ENCODE measurements around the gene SLC1A5. TPM values are rescaled to one million over a fixed set of nuclear protein-coding genes. Genes with fewer than 3 reads are reported as not detected.
A peak's percentile ranks its signal among the peaks of the same experiment; 100 is the strongest.

Gene SLC1A5
- total and polyA plus RNA-seq, 2 donors (not counting 3 experiments of a cell fraction or from before 2014, with no cell fraction given): 114 TPM

GRCh38 chr19:46755077-46755852, 33.1 kb downstream of the SLC1A5 start:
- Histone ChIP-seq H3K9me1 (replicated peaks; ENCODE audit: control insufficient read depth, extremely low read depth, insufficient read depth, low read length) (no peaks in the 10 kb centered on the region), H3K79me2 (ENCODE audit: control insufficient read depth, insufficient read depth, low read length) (no peaks in the 10 kb centered on the region), H2AFZ (ENCODE audit: low read depth, low read length) (peak overlapping the region; percentile 37), H3K4me1 (ENCODE audit: control insufficient read depth, extremely low read depth, insufficient read depth, low read length) (peaks cover 27% of the 10 kb centered on the region), H3K4me3 (replicated peaks in 1 of 3; ENCODE audit: insufficient read depth in 1 of 3, low read depth in 1 of 3, low read length in 3 of 3) (no peak overlapping the region), H3K9ac (replicated peaks; ENCODE audit: extremely low read depth, insufficient read depth, low read length) (no peak overlapping the region), H3K27ac (ENCODE audit: insufficient read depth, low read depth, low read length) (peak overlapping the region; percentile 44), H3K27me3 (ENCODE audit: control insufficient read depth in 2 of 2, insufficient read depth in 2 of 2, low read length in 2 of 2) (no peaks in the 10 kb centered on the region), H3K4me2 (ENCODE audit: insufficient read depth, low read length) (peak overlapping the region; percentile 45), H3K36me3 (ENCODE audit: control insufficient read depth in 2 of 2, extremely low read depth in 1 of 2, insufficient read depth in 2 of 2, low read length in 2 of 2) (peaks cover 0 to 2% of the 10 kb centered on the region in 2 experiments), H3K9me3 (replicated peaks; ENCODE audit: control insufficient read depth, insufficient read depth, low read length) (no peaks in the 10 kb centered on the region), H4K20me1 (replicated peaks; ENCODE audit: control insufficient read depth, extremely low read depth, insufficient read depth, low read length) (no peaks in the 10 kb centered on the region)
- TF ChIP-seq MAX (IDR thresholded peaks at IDR 0.05; ENCODE audit: insufficient read depth, insufficient read length) (no peak), GATA2 (IDR thresholded peaks at IDR 0.05; ENCODE audit: insufficient read depth, insufficient read length, low read depth, low read length) (no peak), POLR2AphosphoS5 (IDR thresholded peaks at IDR 0.05; ENCODE audit: insufficient read depth, low read depth, low read length) (no peak), FOS (IDR thresholded peaks at IDR 0.05; ENCODE audit: borderline replicate concordance, insufficient read depth, low read length) (peak; percentile 37), POLR2A (IDR thresholded peaks at IDR 0.05; ENCODE audit: low read depth, low read length) (no peak), JUN (IDR thresholded peaks at IDR 0.05; ENCODE audit: borderline replicate concordance, insufficient read depth, insufficient read length, low read depth) (no peak)
- POLR2A ChIA-PET: interaction anchor here (0.6 to 0.7 kb wide), 3 partner anchors 32 to 233 kb away, joined by 3 read pairs; no protein-coding TSS in a partner anchor
- CTCF ChIA-PET: interaction anchor here (0.6 to 6.3 kb wide), 15 partner anchors 10 to 236 kb away, joined by 3 to 46 read pairs (median 3); partner anchors contain the start of genes FKRP and SLC1A5
- intact Hi-C loops (cut with micrococcal nuclease) (loop anchor here (1.0 kb wide), 1 partner anchor 31 kb away; no protein-coding TSS in a partner anchor), dilution Hi-C loops (cut with MboI; ENCODE audit: extremely low pct_ligation_motif_present, low sequenced_read_pairs) (no loop called here)
- no TSS peak for BruUV-seq (replicated peaks)
- DNase-seq (ENCODE audit: low read depth, low spot score) (peak; percentile 86), FAIRE-seq (peak; percentile 94)

All from endothelial cell of umbilical vein (primary cell).